Measurements from ENCODE around the gene PAK4.
A peak's percentile ranks its signal among the peaks of the same experiment; 100 is the strongest.
"Not testable (repeated sequence)": the region's sequence is repeated elsewhere in the genome, so short reads cannot be mapped to it uniquely, and the experiment has no call there.

The PAK4 gene

GRCh38 chr19:39196860-39197562, 71.4 kb downstream of the PAK4 start, which contains the start of gene NCCRP1:
NCCRP1 (plus strand) TSS chr19:39196964; CDS start chr19:39196983, 19 bp downstream.
- peak within 1 kb of the TSS; percentile 55 for H3K27ac ChIP-seq
- DNase-seq (ENCODE audit: low read depth, low spot score) = no peak

DNA sequence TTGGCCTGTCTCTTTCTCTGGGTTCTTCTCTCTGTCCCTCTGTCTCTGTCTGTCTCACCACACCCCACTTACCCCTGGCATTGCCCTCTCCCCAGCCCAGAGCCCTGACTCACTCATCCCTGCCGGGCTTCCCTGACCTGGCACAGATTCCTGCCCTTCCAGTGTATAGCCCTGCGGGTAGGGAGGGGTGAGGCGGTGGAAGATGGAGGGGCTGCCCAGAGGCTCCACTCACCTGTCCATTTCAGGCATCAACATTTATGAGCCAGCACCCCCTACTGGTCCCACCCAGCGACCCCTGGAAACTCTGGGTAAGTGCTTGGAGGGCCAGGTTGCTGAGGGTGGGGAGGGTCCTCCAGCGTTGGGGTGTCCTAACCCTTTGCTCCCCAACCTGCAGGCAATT, 72.2 kb downstream of the PAK4 start:
- H3K27ac ChIP-seq = peak overlapping the region; percentile 55
- DNase-seq (ENCODE audit: low read depth, low spot score) = no peak

GRCh38 chr19:39199025-39199424, 73.4 kb downstream of the PAK4 start:
- DNase-seq (ENCODE audit: low read depth, low spot score) = no peak
- H3K27ac ChIP-seq = no peak overlapping the region

DNA sequence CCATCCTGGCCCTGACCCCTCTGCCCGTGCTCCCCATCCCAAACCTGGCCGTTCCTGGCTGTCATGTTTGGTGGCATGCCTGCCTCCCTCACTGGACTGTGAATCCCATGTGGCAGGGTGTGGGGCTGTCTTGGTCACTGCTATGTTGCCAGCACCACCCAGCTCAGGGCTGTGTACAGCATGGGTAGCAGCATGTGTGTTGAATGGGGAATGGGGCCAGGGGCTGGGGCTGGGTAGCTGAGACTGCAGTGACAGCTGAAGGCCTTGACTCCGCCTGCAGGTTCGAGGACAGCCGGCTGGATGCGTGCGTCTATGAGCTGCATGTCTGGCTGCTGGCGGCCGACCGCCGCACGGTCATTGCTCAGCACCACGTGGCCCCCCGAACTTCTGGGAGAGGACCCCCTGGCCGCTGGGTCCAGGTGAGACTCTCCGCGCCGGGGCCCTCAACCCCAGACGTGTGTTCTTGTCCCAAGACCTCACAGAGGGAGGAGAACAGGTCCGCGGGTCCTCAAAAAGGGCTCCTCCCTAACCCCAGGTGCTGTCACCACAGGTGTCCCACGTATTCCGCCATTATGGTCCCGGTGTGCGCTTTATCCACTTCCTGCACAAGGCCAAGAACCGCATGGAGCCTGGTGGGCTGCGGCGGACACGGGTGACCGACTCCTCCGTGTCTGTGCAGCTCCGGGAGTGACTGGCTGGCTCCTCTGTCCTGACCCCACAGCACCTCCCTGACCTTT, 74.6 kb downstream of the PAK4 start:
- DNase-seq (ENCODE audit: low read depth, low spot score) = no peak

GRCh38 chr19:39200803-39201115, 75.2 kb downstream of the PAK4 start:
- H3K27ac ChIP-seq = no peak overlapping the region
- DNase-seq (ENCODE audit: low read depth, low spot score) = no peak

More for the DNA sequence above, 74.6 kb downstream of the PAK4 start:
- H3K27ac ChIP-seq = no peak overlapping the region

- DNase-seq (ENCODE audit: low read depth, low spot score) = no peak
- no peak overlapping the region for H3K27ac ChIP-seq
Observed at GRCh38 chr19:39202998-39203355, 77.4 kb downstream of the PAK4 start.

- DNase-seq (ENCODE audit: low read depth, low spot score) = no peak
- no peak within 1 kb of the TSS for H3K27ac ChIP-seq
Observed at GRCh38 chr19:39203372-39204341, 78.1 kb downstream of the PAK4 start, which contains the start of gene SYCN. SYCN (minus strand) TSS chr19:39204263; CDS start chr19:39204254, 9 bp downstream.

DNA sequence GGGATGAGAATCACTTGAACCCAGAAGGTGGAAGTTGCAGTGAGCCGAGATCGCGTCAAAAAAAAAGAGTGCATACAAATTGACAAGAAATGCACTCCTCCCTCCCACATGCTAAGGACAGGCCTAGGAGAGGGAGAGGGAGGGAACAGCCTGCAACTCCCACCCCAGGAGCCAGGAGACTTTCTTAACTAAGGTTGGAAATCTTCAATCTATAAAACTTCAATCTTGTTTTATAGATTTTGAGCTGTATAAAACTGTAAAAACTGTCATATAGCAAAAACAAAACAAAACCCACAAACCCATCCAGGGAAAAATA, 79.8 kb downstream of the PAK4 start:
- no peak overlapping the region for H3K27ac ChIP-seq
- no peak for DNase-seq (ENCODE audit: low read depth, low spot score)

GRCh38 chr19:39206122-39206521, 80.5 kb downstream of the PAK4 start:
- no peak for DNase-seq (ENCODE audit: low read depth, low spot score)
- H3K27ac ChIP-seq = no peak overlapping the region

DNA sequence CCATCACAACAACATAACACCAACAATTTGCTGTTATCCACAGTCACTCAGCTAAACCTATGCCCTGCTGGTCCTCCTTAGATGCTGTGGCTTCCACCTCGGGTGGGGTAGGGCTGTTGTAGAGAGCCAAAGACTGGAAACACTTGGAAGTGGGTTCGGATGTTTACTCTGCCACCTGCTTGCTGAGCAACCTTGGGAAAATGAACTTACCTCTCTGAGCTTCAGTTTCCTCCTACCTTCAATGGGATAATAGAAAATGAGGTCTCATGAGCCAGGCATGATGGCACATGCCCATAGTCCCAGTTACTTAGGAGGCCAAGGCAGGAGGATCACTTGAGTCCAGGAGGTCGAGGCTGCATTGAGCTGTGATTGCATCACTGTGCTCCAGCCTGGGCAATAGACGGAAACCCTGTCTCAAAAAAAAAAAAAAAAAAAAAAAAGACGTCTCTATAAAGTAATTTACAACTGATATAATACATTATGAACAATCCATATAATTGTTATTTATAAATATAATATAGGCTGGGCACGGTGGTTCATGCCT, 81.8 kb downstream of the PAK4 start:
- H3K27ac ChIP-seq = no peak overlapping the region
- no peak for DNase-seq (ENCODE audit: low read depth, low spot score)

GRCh38 chr19:39208175-39208795, 82.7 kb downstream of the PAK4 start:
- H3K27ac ChIP-seq = no peak overlapping the region
- DNase-seq (ENCODE audit: low read depth, low spot score) = no peak

GRCh38 chr19:39209196-39209595, 83.6 kb downstream of the PAK4 start:
- H3K27ac ChIP-seq = no peak overlapping the region
- DNase-seq (ENCODE audit: low read depth, low spot score) = no peak

GRCh38 chr19:39211731-39212374, 86.3 kb downstream of the PAK4 start:
- DNase-seq (ENCODE audit: low read depth, low spot score) = no peak
- no peak overlapping the region for H3K27ac ChIP-seq

- no peak overlapping the region for H3K27ac ChIP-seq
- DNase-seq (ENCODE audit: low read depth, low spot score) = no peak
Observed at GRCh38 chr19:39212375-39212742, 86.8 kb downstream of the PAK4 start.

- not testable (repeated sequence) for DNase-seq (ENCODE audit: low read depth, low spot score); H3K27ac ChIP-seq
Observed at GRCh38 chr19:39215323-39215722, 89.7 kb downstream of the PAK4 start.

DNA sequence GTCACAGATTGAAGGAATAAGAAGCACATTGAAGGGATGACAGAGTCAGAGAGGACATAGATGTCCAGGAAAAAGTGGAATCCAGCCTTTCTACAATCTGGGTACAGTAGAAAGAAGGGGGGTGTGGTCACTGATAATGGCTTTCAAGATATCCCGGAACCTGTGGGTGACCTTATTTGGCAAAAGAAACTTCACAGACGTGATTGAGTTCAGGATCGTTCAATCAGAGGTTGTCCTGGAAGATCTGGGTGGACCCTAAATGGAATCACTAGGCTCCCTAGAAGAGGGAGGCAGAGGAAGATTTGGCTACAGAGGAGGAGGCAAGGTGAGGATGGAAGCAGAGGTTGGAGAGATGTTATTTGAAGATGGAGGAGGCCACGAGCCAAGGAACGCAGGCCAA, 91.5 kb downstream of the PAK4 start:
- no peak for DNase-seq (ENCODE audit: low read depth, low spot score)
- H3K27ac ChIP-seq = no peak overlapping the region

GRCh38 chr19:39218230-39219007, 92.8 kb downstream of the PAK4 start:
- no peak overlapping the region for H3K27ac ChIP-seq
- no peak for DNase-seq (ENCODE audit: low read depth, low spot score)

GRCh38 chr19:39219108-39219507, 93.5 kb downstream of the PAK4 start:
- not testable (repeated sequence) for H3K27ac ChIP-seq; DNase-seq (ENCODE audit: low read depth, low spot score)

GRCh38 chr19:39223703-39224279, 98.2 kb downstream of the PAK4 start:
- no peak overlapping the region for H3K27ac ChIP-seq
- no peak for DNase-seq (ENCODE audit: low read depth, low spot score)

All from epithelial cell of prostate (primary cell).